ENCODE data around the gene EYA2.
"Not testable (repeated sequence)": the region's sequence is repeated elsewhere in the genome, so short reads cannot be mapped to it uniquely, and the experiment has no call there.

Gene EYA2

GRCh38 chr20:46894579-46894958 is at the start of gene EYA2:
TSS of gene EYA2 (plus strand) at chr20:46894843. CDS start at chr20:46990011, 95,168 bp downstream.
- DNase-seq, result no peak

DNA sequence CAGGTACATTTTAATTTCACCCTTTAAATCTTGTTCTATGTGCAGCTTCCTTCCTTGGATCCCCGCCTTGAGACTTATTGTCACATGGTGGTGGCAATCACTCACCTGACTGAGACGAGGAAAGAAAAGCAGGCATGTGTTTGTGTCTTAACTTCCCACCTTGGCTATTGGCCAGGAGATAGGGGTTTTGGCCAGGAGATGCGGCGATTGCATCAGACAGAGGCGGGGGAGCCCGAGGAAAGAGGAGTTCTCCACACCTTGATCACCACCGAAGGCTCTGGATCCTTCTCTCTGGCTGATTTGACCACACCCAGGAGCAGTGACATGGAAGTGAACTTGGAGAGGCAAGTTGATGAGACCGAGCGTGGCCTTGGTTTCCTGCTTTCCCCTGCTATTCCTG is 49.7 kb upstream of the EYA2 start:
- DNase-seq, result no peak

GRCh38 chr20:46849269-46849668 is 45.4 kb upstream of the EYA2 start:
- no peak for DNase-seq

GRCh38 chr20:46849751-46850150 is 44.9 kb upstream of the EYA2 start:
- DNase-seq, result no peak

- DNase-seq, result no peak
These were observed 44.2 kb upstream of the EYA2 start for GRCh38 chr20:46850416-46850815.

- DNase-seq, result no peak
These were observed 43.7 kb upstream of the EYA2 start for GRCh38 chr20:46850896-46851295.

DNA sequence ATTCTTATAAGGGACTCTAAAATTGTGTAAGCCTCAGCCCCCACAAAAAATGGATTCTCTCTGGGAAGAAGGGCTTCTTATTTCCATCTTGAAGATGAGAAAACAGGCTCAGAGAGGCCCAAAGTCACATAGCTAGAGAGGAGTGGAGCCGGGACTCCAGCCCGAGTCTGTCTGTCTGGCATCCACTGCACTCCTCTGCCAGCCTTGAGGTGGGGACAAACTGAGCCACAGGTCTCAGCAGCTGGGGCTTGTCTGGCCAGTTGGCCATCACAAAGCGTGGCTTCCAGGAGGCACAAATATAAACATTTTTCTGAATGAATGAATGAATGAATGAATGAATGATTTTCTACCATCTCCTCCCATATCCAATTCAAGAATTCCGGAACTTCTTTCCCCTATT is 42.9 kb upstream of the EYA2 start:
- no peak for DNase-seq

- DNase-seq, result no peak
These were observed 42.3 kb upstream of the EYA2 start for GRCh38 chr20:46852313-46852712.

DNA sequence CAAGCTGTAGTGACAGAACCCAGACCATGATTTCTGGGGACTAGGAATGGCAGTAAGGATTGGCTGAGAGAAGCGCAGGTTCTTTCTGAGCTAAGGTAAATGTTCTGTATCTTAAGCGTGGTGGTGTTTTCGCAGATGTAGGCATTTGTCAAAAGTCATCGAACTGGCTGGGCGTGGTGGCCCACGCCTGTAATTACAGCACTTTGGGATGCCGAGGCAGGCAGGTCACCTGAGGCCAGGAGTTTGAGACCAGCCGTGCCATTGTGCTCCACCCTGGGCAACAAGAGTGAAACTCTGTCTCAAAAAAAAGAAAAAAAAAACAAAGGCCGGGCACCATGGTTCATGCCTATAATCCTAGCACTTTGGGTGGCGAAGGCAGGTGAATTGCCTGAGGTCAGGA is 40.7 kb upstream of the EYA2 start:
- no peak for DNase-seq

- no peak for DNase-seq
These were observed 37.4 kb upstream of the EYA2 start for GRCh38 chr20:46857061-46857831.

- no peak for DNase-seq
These were observed 28.8 kb upstream of the EYA2 start for GRCh38 chr20:46865824-46866223.

DNA sequence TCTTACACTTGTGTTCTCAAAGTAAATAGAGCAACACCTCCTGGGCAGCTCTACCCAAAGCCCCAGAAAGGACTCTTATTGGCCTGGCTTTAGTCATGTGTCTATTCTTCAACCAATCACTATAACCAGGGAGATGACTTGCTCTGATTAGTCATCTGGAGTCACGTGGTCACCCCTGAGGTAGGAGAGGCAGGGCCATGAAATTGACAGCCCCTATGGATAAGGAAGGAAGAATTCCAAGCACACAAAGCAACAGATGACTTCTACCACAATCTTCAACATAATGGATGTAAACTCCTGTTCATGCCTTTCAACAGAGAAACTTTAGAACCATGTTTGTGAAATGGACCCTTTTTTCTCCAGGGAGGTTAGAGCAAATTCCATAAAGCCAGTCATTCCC is 24.6 kb upstream of the EYA2 start:
- no peak for DNase-seq

GRCh38 chr20:46872328-46873211 is 22.1 kb upstream of the EYA2 start:
- no peak for DNase-seq

DNA sequence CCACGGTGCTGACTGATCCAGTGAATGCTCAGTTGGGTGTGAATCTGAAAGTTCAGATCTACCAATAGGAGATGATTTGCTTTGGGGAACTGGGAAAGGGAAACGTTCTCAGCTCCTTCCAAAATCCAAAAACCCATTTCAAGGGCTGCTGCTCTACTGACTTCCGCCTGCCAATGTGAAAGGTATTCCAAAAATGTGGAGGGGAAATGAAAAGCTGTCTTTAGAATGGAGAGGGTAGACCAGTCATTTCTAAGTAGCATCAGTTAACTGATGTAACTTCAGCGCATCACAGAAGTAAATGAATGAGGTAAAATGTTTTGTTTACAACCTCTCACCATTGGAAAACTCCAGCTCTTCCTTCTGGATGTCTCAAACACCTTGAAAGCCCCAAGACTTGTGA is 19.6 kb upstream of the EYA2 start:
- DNase-seq, result no peak

GRCh38 chr20:46879386-46879785 is 15.3 kb upstream of the EYA2 start:
- DNase-seq, result no peak

GRCh38 chr20:46879963-46880362 is 14.7 kb upstream of the EYA2 start:
- DNase-seq, result not testable (repeated sequence)

- DNase-seq, result no peak
These were observed 10.8 kb upstream of the EYA2 start for GRCh38 chr20:46883892-46884291.

DNA sequence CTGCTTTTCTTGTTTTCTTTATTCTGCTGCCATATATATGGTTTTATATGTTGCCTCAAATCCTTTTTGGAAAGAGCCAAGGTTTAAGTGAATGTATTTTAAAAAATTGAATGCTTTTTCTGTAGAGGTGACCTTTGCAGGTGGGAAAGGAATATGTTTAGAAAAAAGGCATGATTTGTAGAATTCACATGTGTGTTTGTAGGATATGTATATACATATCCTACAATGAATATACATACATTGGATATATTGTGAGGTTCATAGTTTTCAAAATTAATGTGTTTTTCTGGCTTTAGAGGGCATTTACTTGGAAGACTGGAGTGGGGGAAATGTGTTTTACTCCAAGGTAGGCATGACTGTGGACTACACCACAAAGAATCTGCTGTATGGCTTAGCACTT is 4.0 kb upstream of the EYA2 start:
- no peak for DNase-seq

GRCh38 chr20:46893051-46893450 is 1.6 kb upstream of the EYA2 start:
- DNase-seq, result no peak

DNA sequence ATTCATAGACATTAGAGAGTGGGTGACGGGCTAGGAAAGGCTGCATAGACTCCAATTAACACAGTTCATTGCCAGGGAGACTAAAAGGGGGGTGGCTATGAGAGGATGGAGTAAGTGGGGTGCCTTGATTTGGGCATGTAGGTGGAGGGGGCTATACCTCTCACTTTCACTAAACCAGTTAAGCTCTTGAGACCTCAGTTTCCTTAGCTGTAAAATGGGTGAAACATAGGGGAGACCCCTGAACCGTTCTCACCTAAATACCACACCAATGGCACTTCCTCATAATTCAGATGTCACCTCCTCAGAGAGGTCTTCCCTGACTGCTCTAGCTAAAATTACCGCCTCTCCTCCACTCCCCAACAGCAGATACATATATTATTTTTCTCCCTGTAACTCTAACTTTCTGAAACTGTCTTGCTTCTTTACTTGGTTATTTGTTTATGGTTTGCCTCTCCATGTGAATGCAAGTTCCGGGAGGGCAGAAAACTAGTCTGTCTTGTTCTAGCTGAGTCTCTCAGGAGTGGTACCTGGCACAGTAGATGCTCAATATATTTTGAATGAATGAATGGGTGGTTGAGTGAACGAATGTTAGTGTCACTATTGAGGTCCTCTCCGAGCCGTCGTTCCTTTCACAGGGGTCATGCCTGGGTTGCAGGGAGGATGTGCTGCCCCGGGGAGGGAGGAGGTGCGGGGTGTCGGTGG is 615 bp upstream of the EYA2 start:
- DNase-seq, result no peak

DNA sequence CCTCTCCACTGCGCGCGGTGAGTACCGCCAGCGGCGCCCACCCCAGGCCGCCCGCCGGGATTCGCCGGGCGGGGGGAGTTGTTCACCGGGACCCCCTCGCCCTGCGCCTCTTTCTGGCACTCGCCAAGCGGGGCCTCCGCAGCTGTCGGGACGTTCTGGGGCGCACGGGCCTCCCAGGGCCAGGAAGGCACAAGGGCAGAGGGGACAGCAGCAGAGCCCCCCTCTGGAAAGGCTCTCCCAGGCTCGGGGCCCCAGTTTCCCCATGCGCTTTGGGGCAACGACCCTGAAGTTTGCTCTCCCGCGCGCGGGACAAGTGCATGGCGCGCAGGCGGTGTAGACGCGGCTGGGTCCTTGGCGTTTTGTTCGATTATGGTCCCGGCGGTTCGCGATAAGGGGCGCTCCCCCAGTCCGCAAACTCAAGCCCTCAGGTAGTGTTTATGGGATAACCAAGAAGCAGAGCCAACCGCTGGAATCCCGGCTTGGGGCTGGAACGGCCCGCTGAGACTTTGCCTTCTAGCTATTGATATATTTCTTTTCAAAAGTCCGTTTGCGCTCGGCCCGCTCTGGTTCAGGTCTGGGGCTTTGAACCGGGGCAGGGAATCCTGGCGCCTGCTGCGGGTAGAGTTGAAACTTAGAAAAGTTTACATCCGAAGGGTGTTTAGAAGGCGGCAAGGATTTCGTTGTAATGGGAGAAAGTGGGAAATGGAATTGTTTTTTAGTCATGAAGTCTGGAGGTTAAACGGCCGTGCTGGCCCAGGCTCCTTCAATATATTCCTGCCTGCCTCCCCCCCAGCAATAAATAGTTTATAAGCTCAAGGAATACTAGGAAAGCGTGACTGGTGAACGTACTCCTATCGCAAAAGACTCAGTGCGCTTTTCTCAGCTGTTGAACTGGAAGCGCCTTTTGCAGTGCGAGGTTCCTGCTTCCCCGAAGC is 595 bp downstream of the EYA2 start:
- DNase-seq, result no peak

- no peak for DNase-seq
These were observed 1.2 kb downstream of the EYA2 start for GRCh38 chr20:46895906-46896242.
